ENCODE measurements around the gene LOC128125822.
A peak's percentile ranks its signal among the peaks of the same experiment; 100 is the strongest.

Gene LOC128125822

DNA sequence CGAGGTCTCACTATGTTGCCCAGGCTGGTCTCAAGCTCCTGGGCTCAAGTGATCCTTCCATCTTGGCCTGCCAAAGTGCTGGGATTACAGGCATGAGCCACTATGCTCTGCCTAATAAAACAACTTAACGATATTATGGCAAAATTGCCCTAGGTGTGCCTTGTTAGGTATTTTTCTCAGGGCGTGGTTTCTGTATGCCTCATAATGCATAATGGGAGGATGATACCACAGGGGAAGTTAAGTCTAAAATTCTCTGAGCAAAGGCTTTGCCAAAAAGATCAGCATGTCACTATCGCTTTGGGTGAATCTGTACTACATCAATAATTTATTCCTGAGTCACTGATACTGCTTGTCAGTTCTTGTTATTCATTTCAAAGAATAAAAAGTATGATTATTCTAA lies 15.9 kb upstream of the LOC128125822 start:
- no peak for DNase-seq

DNA sequence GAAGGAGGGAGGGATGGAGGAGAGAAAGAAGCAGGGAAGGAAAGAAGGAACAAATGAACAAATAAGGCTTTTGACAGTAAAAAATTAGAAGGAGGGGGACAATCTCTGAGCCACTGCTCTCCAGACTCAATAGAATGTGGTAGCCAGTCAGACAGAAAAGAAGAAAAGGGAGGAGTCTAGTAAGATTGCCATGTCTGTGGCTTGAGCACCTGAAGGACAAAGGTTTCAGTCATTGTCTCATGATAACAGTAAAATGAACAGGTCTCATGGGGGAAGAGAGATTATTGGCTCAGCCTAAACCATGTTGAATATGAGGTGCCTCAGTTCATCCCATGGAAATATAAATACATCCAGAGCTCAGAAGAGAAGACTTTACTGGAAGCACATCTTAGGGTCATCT lies 14.0 kb upstream of the LOC128125822 start:
- DNase-seq = no peak

DNA sequence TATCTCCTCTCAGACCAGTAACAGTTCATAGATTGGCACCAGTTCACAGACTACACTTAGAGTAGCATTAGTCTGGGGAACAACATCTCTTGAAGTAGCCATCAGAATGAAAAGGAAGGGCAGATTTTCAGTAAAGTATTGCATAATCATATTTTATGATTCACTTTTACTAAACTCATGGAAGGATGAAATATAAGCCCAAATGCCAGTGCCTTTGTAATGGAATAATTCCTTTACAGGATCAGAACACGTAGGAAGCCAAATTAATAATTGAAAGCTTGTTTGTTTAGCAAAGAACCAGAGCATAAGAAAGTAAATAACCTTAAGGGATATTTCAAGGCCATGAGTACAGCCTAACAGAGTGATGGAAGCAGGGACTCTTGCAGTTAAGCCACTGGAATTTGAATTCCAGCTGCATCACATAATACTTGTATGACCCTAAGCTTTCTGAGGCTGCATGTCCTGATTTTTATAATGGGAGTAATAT lies 11.4 kb upstream of the LOC128125822 start:
- no peak for DNase-seq

DNA sequence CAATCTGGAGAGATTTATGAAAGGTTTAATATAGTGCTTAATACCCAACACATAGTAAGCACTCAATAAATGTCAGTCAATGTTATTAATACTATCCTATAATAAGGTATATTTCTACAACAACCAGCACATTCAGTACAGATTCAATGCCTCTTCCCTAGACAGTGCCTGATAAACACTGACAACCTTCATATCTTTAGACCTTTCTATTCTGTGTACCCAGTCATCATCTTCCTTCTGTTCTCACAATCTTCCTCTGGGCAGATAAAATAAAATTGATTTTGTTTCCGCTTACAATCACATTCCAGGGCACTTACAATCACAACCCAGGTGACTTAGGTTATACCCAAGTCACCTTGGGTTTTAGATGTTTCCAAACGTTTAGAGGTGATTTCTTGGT lies 11.0 kb upstream of the LOC128125822 start:
- no peak for DNase-seq

DNA sequence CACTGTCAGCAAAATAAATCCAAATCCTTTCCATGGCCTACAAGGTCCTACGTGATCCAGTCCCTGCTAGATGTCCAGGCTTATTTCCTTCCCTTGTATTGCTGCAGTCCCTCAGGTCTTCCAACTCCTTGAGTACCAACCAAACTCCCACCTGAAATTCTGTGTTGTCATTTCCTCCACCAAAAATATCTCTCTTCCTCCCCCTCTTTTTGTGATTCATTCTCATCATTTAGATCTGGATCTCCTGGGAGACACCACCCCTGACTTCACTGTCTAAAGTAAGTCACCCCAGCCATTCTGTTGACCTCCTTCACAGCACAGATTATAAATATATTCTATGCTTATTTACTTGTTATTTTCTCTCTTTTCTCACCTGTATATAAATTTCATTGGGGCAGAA lies 9.0 kb upstream of the LOC128125822 start:
- DNase-seq = no peak

DNA sequence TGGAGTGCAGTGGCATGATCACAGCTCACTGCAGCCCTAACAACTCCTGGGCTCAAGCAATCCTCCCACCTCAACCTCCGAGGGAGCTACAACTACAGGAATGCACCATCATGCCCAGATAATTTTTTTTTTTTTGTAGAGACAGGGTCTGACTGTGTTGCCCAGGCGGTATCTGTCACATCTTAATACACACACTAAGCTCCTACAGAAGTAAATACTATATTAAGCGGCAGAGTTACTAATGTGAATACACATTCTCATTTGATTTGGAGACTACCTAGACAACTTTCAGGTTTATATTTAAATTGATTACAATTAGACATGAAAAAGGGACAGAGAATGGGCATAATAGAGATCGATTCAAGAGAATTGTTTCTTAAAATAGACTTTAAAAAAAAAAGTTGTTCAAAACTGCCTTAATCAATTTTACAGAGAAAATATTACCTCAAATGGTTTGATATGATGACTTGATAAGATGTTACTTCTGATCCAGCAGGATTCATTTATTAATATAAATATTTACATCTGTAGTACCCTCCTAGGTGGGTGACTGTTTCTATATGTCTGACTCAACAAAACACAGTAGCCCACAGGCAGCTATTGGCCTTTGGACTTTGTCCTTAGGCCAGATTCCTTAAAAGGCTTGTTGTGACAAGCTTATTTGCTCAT lies 7.1 kb upstream of the LOC128125822 start:
- no peak for DNase-seq

DNA sequence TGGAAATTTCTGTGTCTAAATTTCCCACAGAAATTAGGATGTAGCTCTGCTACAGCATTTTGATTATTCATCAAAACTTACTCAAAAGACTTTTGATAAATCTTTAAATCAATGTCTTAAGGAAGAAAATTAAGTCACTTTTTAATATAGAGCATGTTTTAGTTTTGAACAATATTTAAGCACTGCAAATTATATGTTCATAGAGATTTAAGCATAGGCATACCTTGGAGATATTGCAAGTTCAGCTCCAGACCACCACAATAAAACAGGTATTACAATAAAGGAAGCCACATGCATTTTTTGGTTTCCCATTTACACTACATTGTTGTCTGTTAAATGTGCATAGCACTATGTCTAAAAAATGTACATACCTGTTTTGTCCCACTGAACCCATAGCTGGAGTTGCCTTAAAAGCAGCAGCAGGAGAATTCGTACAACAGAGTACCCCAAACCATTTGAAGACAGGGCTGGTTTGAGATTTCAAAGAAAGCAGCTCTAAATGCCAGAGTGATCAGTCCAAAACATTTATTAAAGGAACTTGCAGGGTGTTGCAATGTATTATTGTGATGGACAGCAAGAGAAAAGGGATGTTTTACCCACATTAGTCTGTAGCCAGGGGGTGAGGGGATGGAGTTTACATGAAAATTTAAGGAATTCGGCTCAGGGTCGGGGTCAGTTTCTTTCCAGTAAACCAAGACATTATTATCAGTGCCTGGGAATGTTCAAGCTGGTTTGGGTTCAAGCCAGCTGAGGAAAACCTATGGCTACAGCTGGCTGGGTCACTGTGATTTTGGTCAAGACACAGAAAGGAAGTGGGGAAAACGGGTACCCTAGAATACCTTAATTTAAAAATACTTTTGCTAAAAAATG lies 6.3 kb upstream of the LOC128125822 start:
- DNase-seq = no peak

DNA sequence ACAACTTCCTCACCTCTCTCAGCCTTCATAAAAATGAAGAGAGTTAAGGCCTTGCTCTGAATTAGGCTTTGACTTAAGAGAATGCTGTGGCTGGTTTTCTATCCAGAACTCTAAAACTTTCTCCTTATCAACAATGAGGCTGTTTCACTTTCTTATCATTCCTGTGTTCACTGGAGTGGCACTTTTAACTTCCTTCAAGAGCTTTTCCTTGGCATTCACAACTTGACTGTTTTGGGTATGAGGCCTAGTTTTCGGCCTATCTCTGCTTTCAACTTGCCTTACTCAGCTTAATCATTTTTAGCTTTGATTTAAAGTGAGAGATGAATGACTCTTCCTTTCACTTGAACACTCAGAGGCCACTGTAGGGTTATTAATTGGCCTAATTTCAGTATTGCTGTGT lies 4.3 kb upstream of the LOC128125822 start:
- DNase-seq = no peak

DNA sequence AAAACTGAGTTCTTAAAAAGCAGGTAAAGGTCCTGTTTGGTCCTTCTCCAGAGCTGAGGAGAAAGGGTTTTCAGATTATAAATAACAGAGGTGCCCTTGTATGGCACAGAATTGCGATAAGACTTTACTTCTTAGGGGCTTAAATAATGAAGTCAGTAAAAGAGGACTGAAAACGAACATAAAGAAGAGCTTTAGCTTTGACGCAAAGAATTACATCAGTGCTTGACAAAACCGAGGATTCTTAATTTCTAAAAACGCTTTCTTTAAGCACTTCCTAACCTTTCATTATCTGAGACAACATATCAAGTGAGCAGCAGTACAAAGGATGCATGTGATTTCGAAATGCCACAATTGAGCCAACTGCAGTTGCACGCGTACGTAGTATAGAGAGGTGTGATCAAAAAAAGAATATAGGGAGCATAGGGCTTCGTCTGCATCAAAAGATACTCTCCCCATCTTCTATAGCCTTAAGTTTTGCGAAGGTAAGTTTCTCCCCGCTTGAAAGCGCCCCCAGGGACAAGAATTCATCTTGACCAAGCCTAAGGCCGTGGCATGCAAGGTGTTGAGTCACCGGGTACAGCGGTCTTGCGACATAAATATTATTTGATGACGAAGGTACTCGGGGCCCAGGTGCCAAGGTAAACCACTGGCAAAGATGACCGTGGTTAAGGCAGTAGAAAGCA lies 778 bp upstream of the LOC128125822 start:
- peak in 1 of 2 donors; percentile 55 for DNase-seq

DNA sequence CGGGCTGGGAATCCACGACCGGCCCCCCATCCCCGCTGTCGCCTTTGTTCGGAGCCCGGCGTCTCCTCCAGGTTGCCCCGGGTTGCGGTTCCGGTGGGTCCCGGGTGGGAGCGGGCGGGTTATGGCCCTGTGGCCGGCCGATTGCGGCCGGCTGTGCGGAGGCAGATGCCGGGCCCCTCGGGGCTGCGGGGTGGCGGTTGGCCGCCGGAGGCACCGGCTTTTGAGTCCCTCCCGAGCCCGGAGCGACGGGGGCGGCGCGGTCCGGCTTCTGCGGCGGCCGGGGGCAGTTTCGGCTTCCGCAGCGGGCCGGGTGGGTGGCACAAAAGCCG lies 431 bp downstream of the LOC128125822 start:
- DNase-seq = no peak

DNA sequence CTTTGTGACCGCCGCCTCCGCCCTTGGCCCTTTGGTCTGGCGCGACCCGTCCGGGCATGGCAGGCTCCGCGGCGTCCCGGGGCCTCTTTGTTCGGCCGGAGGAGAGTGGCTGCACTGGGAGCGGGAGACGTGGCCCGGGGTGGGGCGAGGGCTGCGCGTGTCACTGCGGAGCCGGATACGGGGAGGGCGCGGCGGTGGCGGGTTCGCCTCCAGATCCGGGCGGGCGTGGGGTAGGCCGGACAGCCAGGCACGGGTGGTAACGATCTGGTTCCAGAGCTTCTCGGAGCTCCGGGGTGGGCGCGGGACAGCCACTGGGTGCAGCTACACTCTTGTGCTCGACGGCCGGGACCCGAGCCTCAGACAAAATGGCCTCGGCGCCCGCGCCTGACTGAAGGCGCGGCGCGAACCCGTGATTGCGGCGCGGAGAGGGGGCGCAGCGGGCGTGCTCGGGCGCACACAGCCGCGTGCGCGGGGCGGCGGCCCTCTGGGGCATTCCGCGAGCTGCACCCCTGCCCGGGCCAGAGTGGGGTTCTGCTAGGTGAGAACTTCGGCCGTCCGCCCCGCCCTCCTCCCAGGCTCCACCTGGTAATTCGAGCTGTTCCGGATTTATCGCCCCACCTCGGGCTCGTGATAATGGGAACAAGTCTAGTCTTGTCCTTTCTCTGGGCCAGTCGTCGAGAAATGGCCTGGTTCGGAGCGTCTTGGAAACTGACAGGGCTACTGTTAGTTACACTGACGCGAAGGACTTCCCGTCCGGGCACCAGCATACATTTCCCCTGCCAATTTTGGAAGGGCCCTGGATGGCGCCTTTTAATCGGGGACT lies 1.0 kb downstream of the LOC128125822 start:
- peak; percentile 79 to 83 for DNase-seq

DNA sequence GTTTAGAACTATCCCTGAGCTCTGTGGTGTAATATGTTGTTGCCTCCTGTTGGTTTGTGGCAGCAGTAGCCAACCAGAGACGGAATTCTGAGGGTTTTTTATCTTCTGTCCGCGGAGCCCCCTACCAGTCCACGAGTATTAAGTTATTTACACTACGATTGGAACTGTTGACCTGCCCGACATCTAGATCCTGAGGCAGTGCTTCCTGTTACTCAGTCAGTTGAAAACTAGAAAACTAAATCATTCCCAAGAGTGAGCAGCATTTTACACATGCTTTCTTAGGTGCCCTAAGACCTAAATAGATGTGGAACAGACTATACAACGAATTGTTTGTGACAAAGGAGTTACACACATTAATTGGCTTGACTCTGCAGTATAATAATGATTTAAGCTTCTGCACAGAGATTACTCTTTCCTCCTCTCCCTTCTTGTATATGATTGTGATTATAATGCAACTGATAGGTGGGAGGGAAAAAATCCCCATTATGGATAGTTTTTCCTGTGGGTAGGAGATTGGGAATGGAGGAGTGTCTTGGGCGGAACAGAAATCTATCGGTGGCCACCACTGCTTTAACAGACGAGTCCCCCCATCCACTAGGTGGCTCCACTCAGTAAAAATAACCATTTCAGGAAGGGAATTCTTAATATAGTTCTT lies 1.7 kb downstream of the LOC128125822 start:
- DNase-seq = no peak

DNA sequence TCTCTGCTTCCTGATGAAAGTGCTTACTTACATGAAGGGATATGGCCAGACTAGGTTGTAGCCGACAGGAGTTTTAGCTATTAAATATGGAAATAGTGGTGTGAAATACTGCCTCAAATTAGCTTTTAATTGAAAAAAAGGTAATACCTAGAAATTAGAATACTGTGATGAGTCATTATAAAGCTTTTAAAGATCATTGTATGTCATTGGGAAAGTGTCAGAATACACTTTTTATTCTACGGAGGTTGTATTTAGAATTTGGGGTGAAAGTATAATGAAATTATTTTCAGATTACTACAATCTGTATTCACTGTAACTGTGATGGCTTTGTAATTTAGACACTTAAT lies 2.2 kb downstream of the LOC128125822 start:
- no peak for DNase-seq

DNA sequence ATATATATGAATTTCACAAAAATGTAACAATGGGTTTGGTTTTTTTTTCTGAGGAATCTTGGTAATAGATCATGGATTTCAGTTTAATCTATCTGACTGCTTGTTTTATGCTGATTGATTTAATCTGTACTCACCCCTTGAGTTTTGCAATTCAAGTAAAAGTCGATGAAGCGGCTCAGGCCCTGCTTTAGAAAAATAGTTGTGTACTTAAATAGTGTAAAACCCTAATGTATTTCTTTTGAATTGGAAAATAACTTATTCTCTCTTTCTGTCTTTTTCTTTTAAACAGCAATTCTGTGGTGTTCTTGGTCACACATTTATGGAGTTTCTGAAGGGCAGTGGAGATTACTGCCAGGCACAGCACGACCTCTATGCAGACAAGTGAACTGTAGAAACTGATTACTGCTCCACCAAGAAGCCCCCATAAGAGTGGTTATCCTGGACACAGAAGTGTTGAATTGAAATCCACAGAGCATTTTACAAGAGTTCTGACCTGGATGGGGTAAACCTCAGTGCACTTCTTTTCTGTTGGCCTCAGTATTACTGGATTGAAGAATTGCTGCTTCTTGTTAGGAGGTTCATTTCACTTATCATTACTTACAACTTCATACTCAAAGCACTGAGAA lies 4.0 kb downstream of the LOC128125822 start:
- DNase-seq = no peak

DNA sequence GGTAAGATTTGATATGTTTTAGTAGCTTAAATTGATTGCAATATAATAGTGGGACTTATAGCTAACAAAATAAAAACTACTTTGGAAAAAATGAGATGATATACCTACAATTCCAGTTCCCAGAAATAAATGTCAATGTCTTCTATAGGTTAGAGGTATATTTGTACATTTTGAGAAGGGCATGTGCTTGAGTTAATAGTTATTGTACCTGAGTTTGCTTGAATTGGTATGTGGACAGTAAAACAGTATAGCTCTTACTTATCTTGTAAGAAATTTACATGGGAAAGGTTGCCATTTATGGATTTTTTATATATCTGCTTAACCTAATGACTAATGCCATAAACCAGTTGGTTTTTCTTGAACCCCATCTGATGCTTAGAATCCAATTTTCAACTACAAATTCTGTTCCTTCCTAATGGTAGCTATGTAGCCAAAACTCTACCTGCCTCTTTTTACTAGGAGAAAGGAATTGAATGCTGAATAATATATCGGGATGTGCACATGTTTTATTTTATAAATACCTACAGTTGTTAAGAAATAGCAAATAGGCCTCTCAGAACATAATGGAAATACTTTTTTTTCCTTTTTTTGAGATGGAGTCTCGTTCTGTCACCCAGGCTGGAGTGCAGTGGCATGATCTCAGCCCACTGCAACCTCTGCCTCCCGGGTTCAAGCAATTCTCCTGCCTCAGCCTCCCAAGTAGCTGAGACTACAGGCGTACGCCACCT lies 4.9 kb downstream of the LOC128125822 start:
- DNase-seq = no peak

DNA sequence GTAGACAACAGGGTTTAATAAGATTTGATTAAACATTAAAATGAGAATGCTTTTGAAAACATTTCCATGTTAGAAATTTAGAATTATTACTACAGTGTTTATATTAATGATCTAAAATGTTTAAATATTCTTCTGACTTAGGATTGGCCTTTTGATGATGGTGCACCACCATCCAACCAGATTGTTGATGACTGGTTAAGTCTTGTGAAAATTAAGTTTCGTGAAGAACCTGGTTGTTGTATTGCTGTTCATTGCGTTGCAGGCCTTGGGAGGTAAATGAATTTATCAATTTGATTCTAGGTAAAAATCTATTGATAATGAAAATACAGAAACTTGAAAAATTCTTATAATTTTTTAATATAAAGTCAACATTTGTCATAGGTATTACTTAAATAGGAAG lies 6.5 kb downstream of the LOC128125822 start:
- DNase-seq = no peak

DNA sequence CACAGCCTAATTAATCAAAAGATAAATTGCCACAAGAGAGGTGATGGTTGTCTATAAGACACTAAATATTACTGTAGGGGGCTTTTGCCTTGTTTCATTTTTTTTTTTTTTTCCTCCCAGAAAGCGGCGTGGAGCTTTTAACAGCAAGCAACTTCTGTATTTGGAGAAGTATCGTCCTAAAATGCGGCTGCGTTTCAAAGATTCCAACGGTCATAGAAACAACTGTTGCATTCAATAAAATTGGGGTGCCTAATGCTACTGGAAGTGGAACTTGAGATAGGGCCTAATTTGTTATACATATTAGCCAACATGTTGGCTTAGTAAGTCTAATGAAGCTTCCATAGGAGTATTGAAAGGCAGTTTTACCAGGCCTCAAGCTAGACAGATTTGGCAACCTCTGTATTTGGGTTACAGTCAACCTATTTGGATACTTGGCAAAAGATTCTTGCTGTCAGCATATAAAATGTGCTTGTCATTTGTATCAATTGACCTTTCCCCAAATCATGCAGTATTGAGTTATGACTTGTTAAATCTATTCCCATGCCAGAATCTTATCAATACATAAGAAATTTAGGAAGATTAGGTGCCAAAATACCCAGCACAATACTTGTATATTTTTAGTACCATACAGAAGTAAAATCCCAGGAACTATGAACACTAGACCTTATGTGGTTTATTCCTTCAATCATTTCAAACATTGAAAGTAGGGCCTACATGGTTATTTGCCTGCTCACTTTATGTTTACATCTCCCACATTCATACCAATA lies 7.8 kb downstream of the LOC128125822 start:
- no peak for DNase-seq

DNA sequence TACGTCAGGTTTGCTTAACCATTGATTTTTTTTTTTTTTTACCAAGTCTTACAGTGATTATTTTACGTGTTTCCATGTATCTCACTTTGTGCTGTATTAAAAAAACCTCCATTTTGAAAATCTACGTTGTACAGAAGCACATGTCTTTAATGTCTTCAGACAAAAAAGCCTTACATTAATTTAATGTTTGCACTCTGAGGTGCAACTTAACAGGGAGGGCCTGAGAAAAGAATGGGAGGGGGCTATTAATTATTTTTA lies 8.4 kb downstream of the LOC128125822 start:
- no peak for DNase-seq

DNA sequence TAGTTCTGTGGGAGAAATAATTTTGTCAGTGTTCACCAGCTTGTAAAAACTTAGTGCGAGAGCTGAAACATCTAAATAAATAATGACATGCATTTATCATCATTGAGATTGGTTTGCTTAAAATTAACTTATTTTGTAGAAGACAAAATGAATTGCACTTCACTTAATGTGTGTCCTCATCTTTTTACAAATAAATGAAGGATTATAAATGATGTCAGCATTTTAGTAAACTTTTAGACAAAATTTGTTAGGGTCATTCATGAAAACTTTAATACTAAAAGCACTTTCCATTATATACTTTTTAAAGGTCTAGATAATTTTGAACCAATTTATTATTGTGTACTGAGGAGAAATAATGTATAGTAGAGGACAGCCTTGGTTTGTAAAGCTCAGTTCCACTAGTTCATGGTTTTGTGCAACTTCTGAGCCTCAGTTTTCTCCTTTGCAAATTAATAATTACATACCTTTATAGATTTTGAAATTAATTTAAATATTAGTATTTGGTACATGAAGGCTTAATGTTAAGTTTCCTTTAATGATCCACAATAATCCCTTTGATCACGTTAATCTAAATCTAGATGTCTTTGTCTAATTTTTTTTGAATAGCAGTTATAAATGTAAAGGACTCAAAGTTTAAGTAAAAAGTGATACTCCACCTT lies 9.2 kb downstream of the LOC128125822 start:
- no peak for DNase-seq
